ENCODE data around the gene SYNJ2BP. TPM values are rescaled to one million over a fixed set of nuclear protein-coding genes. Genes with fewer than 3 reads are reported as not detected.

Gene SYNJ2BP
- total RNA-seq, 3 donors from 2014 or later (not counting 1 experiment from before 2014, with no cell fraction given) = 9.1 to 16.6 (median 12.4) TPM

DNA sequence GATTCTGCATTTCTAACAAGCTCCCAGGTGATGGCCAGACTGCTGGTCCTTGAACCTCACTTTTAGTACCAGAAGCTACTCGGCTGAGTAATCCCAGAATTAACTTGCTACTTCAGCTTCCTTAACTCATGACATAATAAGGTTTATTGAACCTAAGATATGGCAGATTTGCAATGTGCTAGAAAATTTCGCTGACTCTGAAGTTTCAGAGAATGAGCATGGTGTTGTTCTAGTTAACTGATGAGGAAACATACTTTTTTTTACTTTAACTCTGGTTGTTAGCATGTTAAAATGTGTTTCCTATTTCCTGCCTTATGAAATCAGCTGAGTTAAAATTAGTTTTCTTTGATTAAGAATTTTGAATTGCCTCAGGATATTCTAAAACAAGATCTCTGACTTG is 34.4 kb downstream of the SYNJ2BP start:
- TF ChIP-seq CTCF (IDR thresholded peaks at IDR 0.05) = no peak
- ATAC-seq (no peak), DNase-seq (no peak)
- 100% methylated on average over 1 of the region's 2 CpGs for WGBS (ENCODE audit: insufficient coverage)
- Mint-ChIP-seq H3K27ac (no peak overlapping the region), H3K4me3 (no peak overlapping the region), H3K36me3 (peaks cover 5% of the 10 kb centered on the region), H3K27me3 (ENCODE audit: low read depth in 2 of 2) (no peaks in the 10 kb centered on the region), H3K4me1 (no peaks in the 10 kb centered on the region), H3K9me3 (no peaks in the 10 kb centered on the region)
- Histone ChIP-seq H3K36me3 (ENCODE audit: control insufficient read depth, insufficient read depth, low read length) (peaks cover 14% of the 10 kb centered on the region), H3K27ac (ENCODE audit: low read length) (no peak overlapping the region), H3K4me1 (ENCODE audit: control insufficient read depth, insufficient read depth, low read length) (no peaks in the 10 kb centered on the region), H3K4me3 (ENCODE audit: low read length) (no peak overlapping the region), H3K9me3 (ENCODE audit: control insufficient read depth, insufficient read depth, low read length) (no peaks in the 10 kb centered on the region), H3K27me3 (ENCODE audit: control insufficient read depth, insufficient read depth, low read length) (no peaks in the 10 kb centered on the region)
- intact Hi-C loops (cut with micrococcal nuclease) = no loop called here

DNA sequence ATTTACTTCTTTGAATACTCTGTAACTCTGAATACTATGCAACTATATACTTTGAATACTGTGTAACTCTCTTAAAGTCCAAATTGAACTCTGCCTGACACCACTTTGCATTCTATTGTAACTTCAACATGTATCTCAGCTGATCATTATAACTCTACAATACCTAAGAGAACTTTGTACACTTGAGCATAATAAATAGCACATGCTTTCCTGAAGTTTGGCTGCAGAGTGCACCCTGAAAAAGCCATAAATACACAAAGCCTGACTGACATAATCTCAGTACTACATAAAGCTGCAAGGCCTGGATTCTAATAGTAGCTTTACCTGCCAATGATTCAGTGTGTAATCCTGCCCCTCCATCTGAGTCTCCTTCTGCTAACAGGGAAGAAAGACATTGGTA is 36.1 kb downstream of the SYNJ2BP start:
- H3K9me3 ChIP-seq (ENCODE audit: control insufficient read depth, insufficient read depth, low read length) = no peaks in the 10 kb centered on the region
- H3K27me3 Mint-ChIP-seq (ENCODE audit: low read depth in 2 of 2) = no peaks in the 10 kb centered on the region
- intact Hi-C loops (cut with micrococcal nuclease) = no loop called here

GRCh38 chr14:70378696-70379095 is 38.2 kb downstream of the SYNJ2BP start:
- Histone ChIP-seq H3K36me3 (ENCODE audit: control insufficient read depth, insufficient read depth, low read length) (peaks cover 18% of the 10 kb centered on the region), H3K4me1 (ENCODE audit: control insufficient read depth, insufficient read depth, low read length) (no peaks in the 10 kb centered on the region), H3K4me3 (ENCODE audit: low read length) (no peak overlapping the region), H3K9me3 (ENCODE audit: control insufficient read depth, insufficient read depth, low read length) (no peaks in the 10 kb centered on the region), H3K27ac (ENCODE audit: low read length) (no peak overlapping the region), H3K27me3 (ENCODE audit: control insufficient read depth, insufficient read depth, low read length) (no peaks in the 10 kb centered on the region)
- TF ChIP-seq CTCF (IDR thresholded peaks at IDR 0.05) = no peak
- no peak overlapping the region for H3K4me3 Mint-ChIP-seq
- DNase-seq (no peak), ATAC-seq (no peak)
- H3K36me3 Mint-ChIP-seq = no peaks in the 10 kb centered on the region
- intact Hi-C loops (cut with micrococcal nuclease) = no loop called here
- no peaks in the 10 kb centered on the region for H3K9me3 Mint-ChIP-seq
- WGBS (ENCODE audit: insufficient coverage) = 100% methylated on average over 1 of the region's 1 CpG
- no peak overlapping the region for H3K27ac Mint-ChIP-seq
- H3K27me3 Mint-ChIP-seq (ENCODE audit: low read depth in 2 of 2) = no peaks in the 10 kb centered on the region
- H3K4me1 Mint-ChIP-seq = no peaks in the 10 kb centered on the region

More for the DNA sequence above, 36.1 kb downstream of the SYNJ2BP start:
- ATAC-seq (no peak), DNase-seq (no peak)
- Mint-ChIP-seq H3K4me3 (no peak overlapping the region), H3K36me3 (peaks cover under 1% of the 10 kb centered on the region), H3K9me3 (no peaks in the 10 kb centered on the region), H3K4me1 (no peaks in the 10 kb centered on the region), H3K27ac (no peak overlapping the region)
- Histone ChIP-seq H3K27ac (ENCODE audit: low read length) (no peak overlapping the region), H3K4me1 (ENCODE audit: control insufficient read depth, insufficient read depth, low read length) (no peaks in the 10 kb centered on the region), H3K36me3 (ENCODE audit: control insufficient read depth, insufficient read depth, low read length) (peaks cover 8% of the 10 kb centered on the region), H3K27me3 (ENCODE audit: control insufficient read depth, insufficient read depth, low read length) (no peaks in the 10 kb centered on the region), H3K4me3 (ENCODE audit: low read length) (no peak overlapping the region)
- TF ChIP-seq CTCF (IDR thresholded peaks at IDR 0.05) = no peak

Other genes with a start within 250 kb of the SYNJ2BP start
- under 1 TPM; 0.30 to 0.56 (median 0.32) TPM for gene SLC8A3, start 228.1 kb downstream of the SYNJ2BP start, total RNA-seq
- gene COX16, start 57.4 kb downstream of the SYNJ2BP start, total RNA-seq = 10 to 100 TPM; 14.8 to 24.7 (median 21.6) TPM
- not detected for gene ADAM21, start 35.1 kb upstream of the SYNJ2BP start, total RNA-seq
- under 1 TPM; 0.38 to 0.80 (median 0.63) TPM for gene ADAM20, start 117.9 kb upstream of the SYNJ2BP start, total RNA-seq
- gene MED6, start 183.6 kb upstream of the SYNJ2BP start, total RNA-seq = 100 to 1,000 TPM in 2 of 3 donors, 10 to 100 TPM in 1; 92.0 to 104 (median 102) TPM
- 1 to 10 TPM; 2.4 to 5.6 (median 3.8) TPM for gene TTC9, start 224.8 kb upstream of the SYNJ2BP start, total RNA-seq